ENCODE measurements around the gene TRPM3. TPM values are rescaled to one million over a fixed set of nuclear protein-coding genes. Genes with fewer than 3 reads are reported as not detected.

Gene TRPM3
- total RNA-seq, 1 donor from 2014 or later = not detected

- intact Hi-C loops (cut with micrococcal nuclease) = no loop called here
- Mint-ChIP-seq H3K27me3 (ENCODE audit: low read depth) (no peaks in the 10 kb centered on the region), H3K27ac (no peak overlapping the region), H3K9me3 (no peaks in the 10 kb centered on the region), H3K4me1 (ENCODE audit: low read depth) (no peaks in the 10 kb centered on the region), H3K36me3 (ENCODE audit: low read depth) (no peaks in the 10 kb centered on the region), H3K4me3 (ENCODE audit: low read depth) (no peak overlapping the region)
- no peak for DNase-seq (ENCODE audit: low spot score)
Observed at GRCh38 chr9:71094708-71095251, 26.6 kb downstream of the TRPM3 start.

- intact Hi-C loops (cut with micrococcal nuclease) = no loop called here
Observed at GRCh38 chr9:71090896-71091295, 30.5 kb downstream of the TRPM3 start.

GRCh38 chr9:71079451-71079850 lies 42.0 kb downstream of the TRPM3 start:
- Mint-ChIP-seq H3K27me3 (ENCODE audit: low read depth) (no peaks in the 10 kb centered on the region), H3K4me1 (ENCODE audit: low read depth) (no peaks in the 10 kb centered on the region), H3K9me3 (no peaks in the 10 kb centered on the region), H3K36me3 (ENCODE audit: low read depth) (no peaks in the 10 kb centered on the region), H3K27ac (no peak overlapping the region), H3K4me3 (ENCODE audit: low read depth) (no peak overlapping the region)
- intact Hi-C loops (cut with micrococcal nuclease) = no loop called here
- no peak for DNase-seq (ENCODE audit: low spot score)

More at GRCh38 chr9:71090896-71091295, 30.5 kb downstream of the TRPM3 start:
- Mint-ChIP-seq H3K4me1 (ENCODE audit: low read depth) (no peaks in the 10 kb centered on the region), H3K9me3 (no peaks in the 10 kb centered on the region), H3K27ac (no peak overlapping the region), H3K27me3 (ENCODE audit: low read depth) (no peaks in the 10 kb centered on the region), H3K4me3 (ENCODE audit: low read depth) (no peak overlapping the region), H3K36me3 (ENCODE audit: low read depth) (no peaks in the 10 kb centered on the region)
- no peak for DNase-seq (ENCODE audit: low spot score)

- intact Hi-C loops (cut with micrococcal nuclease) = no loop called here
- H3K4me3 Mint-ChIP-seq (ENCODE audit: low read depth) = no peak overlapping the region
- no peak overlapping the region for H3K27ac Mint-ChIP-seq
- H3K27me3 Mint-ChIP-seq (ENCODE audit: low read depth) = no peaks in the 10 kb centered on the region
- DNase-seq (ENCODE audit: low spot score) = no peak
- H3K9me3 Mint-ChIP-seq = no peaks in the 10 kb centered on the region
- no peaks in the 10 kb centered on the region for H3K4me1 Mint-ChIP-seq (ENCODE audit: low read depth)
- no peaks in the 10 kb centered on the region for H3K36me3 Mint-ChIP-seq (ENCODE audit: low read depth)
Observed at GRCh38 chr9:71076096-71076495, 45.3 kb downstream of the TRPM3 start.

GRCh38 chr9:71073494-71073893 lies 47.9 kb downstream of the TRPM3 start:
- Mint-ChIP-seq H3K9me3 (no peaks in the 10 kb centered on the region), H3K27ac (no peak overlapping the region), H3K36me3 (ENCODE audit: low read depth) (no peaks in the 10 kb centered on the region), H3K4me3 (ENCODE audit: low read depth) (no peak overlapping the region), H3K27me3 (ENCODE audit: low read depth) (no peaks in the 10 kb centered on the region), H3K4me1 (ENCODE audit: low read depth) (no peaks in the 10 kb centered on the region)
- no peak for DNase-seq (ENCODE audit: low spot score)
- intact Hi-C loops (cut with micrococcal nuclease) = no loop called here

- Mint-ChIP-seq H3K9me3 (no peaks in the 10 kb centered on the region), H3K4me3 (ENCODE audit: low read depth) (no peak overlapping the region), H3K36me3 (ENCODE audit: low read depth) (no peaks in the 10 kb centered on the region), H3K4me1 (ENCODE audit: low read depth) (no peaks in the 10 kb centered on the region), H3K27ac (no peak overlapping the region), H3K27me3 (ENCODE audit: low read depth) (no peaks in the 10 kb centered on the region)
- no peak for DNase-seq (ENCODE audit: low spot score)
- intact Hi-C loops (cut with micrococcal nuclease) = no loop called here
Observed at GRCh38 chr9:71072587-71072986, 48.8 kb downstream of the TRPM3 start.

GRCh38 chr9:71071633-71072032 lies 49.8 kb downstream of the TRPM3 start:
- no peaks in the 10 kb centered on the region for H3K9me3 Mint-ChIP-seq
- H3K4me1 Mint-ChIP-seq (ENCODE audit: low read depth) = no peaks in the 10 kb centered on the region
- H3K36me3 Mint-ChIP-seq (ENCODE audit: low read depth) = no peaks in the 10 kb centered on the region
- H3K27ac Mint-ChIP-seq = no peak overlapping the region
- intact Hi-C loops (cut with micrococcal nuclease) = no loop called here
- no peak for DNase-seq (ENCODE audit: low spot score)
- H3K27me3 Mint-ChIP-seq (ENCODE audit: low read depth) = no peaks in the 10 kb centered on the region
- no peak overlapping the region for H3K4me3 Mint-ChIP-seq (ENCODE audit: low read depth)

- no peaks in the 10 kb centered on the region for H3K36me3 Mint-ChIP-seq (ENCODE audit: low read depth)
- no peaks in the 10 kb centered on the region for H3K4me1 Mint-ChIP-seq (ENCODE audit: low read depth)
- no peaks in the 10 kb centered on the region for H3K9me3 Mint-ChIP-seq
- no peaks in the 10 kb centered on the region for H3K27me3 Mint-ChIP-seq (ENCODE audit: low read depth)
- intact Hi-C loops (cut with micrococcal nuclease) = no loop called here
- no peak overlapping the region for H3K27ac Mint-ChIP-seq
- no peak for DNase-seq (ENCODE audit: low spot score)
- H3K4me3 Mint-ChIP-seq (ENCODE audit: low read depth) = no peak overlapping the region
Observed at GRCh38 chr9:71058660-71059059, 62.8 kb downstream of the TRPM3 start.

GRCh38 chr9:71052287-71052686 lies 69.1 kb downstream of the TRPM3 start:
- Mint-ChIP-seq H3K27ac (no peak overlapping the region), H3K9me3 (no peaks in the 10 kb centered on the region), H3K4me1 (ENCODE audit: low read depth) (no peaks in the 10 kb centered on the region), H3K36me3 (ENCODE audit: low read depth) (no peaks in the 10 kb centered on the region), H3K27me3 (ENCODE audit: low read depth) (no peaks in the 10 kb centered on the region), H3K4me3 (ENCODE audit: low read depth) (no peak overlapping the region)
- intact Hi-C loops (cut with micrococcal nuclease) = no loop called here
- DNase-seq (ENCODE audit: low spot score) = no peak

GRCh38 chr9:71048280-71048679 lies 73.1 kb downstream of the TRPM3 start:
- DNase-seq (ENCODE audit: low spot score) = no peak
- intact Hi-C loops (cut with micrococcal nuclease) = no loop called here
- Mint-ChIP-seq H3K4me3 (ENCODE audit: low read depth) (no peak overlapping the region), H3K36me3 (ENCODE audit: low read depth) (no peaks in the 10 kb centered on the region), H3K27ac (no peak overlapping the region), H3K27me3 (ENCODE audit: low read depth) (no peaks in the 10 kb centered on the region), H3K4me1 (ENCODE audit: low read depth) (no peaks in the 10 kb centered on the region), H3K9me3 (no peaks in the 10 kb centered on the region)

- intact Hi-C loops (cut with micrococcal nuclease) = no loop called here
Observed at GRCh38 chr9:71042448-71042990, 78.9 kb downstream of the TRPM3 start.

GRCh38 chr9:71037521-71037920 lies 83.9 kb downstream of the TRPM3 start:
- Mint-ChIP-seq H3K4me3 (ENCODE audit: low read depth) (no peak overlapping the region), H3K9me3 (no peaks in the 10 kb centered on the region), H3K27me3 (ENCODE audit: low read depth) (no peaks in the 10 kb centered on the region), H3K36me3 (ENCODE audit: low read depth) (no peaks in the 10 kb centered on the region), H3K4me1 (ENCODE audit: low read depth) (no peaks in the 10 kb centered on the region), H3K27ac (no peak overlapping the region)
- no peak for DNase-seq (ENCODE audit: low spot score)
- intact Hi-C loops (cut with micrococcal nuclease) = no loop called here

More at GRCh38 chr9:71042448-71042990, 78.9 kb downstream of the TRPM3 start:
- Mint-ChIP-seq H3K27me3 (ENCODE audit: low read depth) (no peaks in the 10 kb centered on the region), H3K4me3 (ENCODE audit: low read depth) (no peak overlapping the region), H3K4me1 (ENCODE audit: low read depth) (no peaks in the 10 kb centered on the region), H3K36me3 (ENCODE audit: low read depth) (no peaks in the 10 kb centered on the region), H3K9me3 (no peaks in the 10 kb centered on the region), H3K27ac (no peak overlapping the region)
- DNase-seq (ENCODE audit: low spot score) = no peak

GRCh38 chr9:71036501-71036900 lies 84.9 kb downstream of the TRPM3 start:
- Mint-ChIP-seq H3K27me3 (ENCODE audit: low read depth) (no peaks in the 10 kb centered on the region), H3K9me3 (no peaks in the 10 kb centered on the region), H3K4me1 (ENCODE audit: low read depth) (no peaks in the 10 kb centered on the region), H3K27ac (no peak overlapping the region), H3K36me3 (ENCODE audit: low read depth) (no peaks in the 10 kb centered on the region), H3K4me3 (ENCODE audit: low read depth) (no peak overlapping the region)
- no peak for DNase-seq (ENCODE audit: low spot score)
- intact Hi-C loops (cut with micrococcal nuclease) = no loop called here

- Mint-ChIP-seq H3K9me3 (no peaks in the 10 kb centered on the region), H3K4me3 (ENCODE audit: low read depth) (no peak overlapping the region), H3K36me3 (ENCODE audit: low read depth) (no peaks in the 10 kb centered on the region), H3K27ac (no peak overlapping the region), H3K27me3 (ENCODE audit: low read depth) (no peaks in the 10 kb centered on the region), H3K4me1 (ENCODE audit: low read depth) (no peaks in the 10 kb centered on the region)
- DNase-seq (ENCODE audit: low spot score) = no peak
- intact Hi-C loops (cut with micrococcal nuclease) = no loop called here
Observed at GRCh38 chr9:71032779-71033178, 88.6 kb downstream of the TRPM3 start.

Measured in activated T-helper 2 cell treated with anti-CD3 and anti-CD28 coated beads, Interferon-gamma antibody, Interleukin-2, Interleukin-4, amounts not matched to agents 10 μg/mL and 5 μg/mL and 100 μg/mL, durations not matched to agents 14 hours and 24 hours and 36 hours (primary cell).